ENCODE data around the gene PCDH9. TPM values are rescaled to one million over a fixed set of nuclear protein-coding genes. Genes with fewer than 3 reads are reported as not detected.

The PCDH9 gene
- total and polyA plus RNA-seq, 10 donors = 0.24 to 8.1 (median 3.8) TPM

- DNase-seq = no peak
- TF ChIP-seq POLR2AphosphoS5 (IDR thresholded peaks at IDR 0.05) (no peak), CTCF (IDR thresholded peaks at IDR 0.05 in 8 of 11, conservative IDR thresholded peaks at IDR 0.05 in 3 of 11) (no peak), POLR2A (IDR thresholded peaks at IDR 0.05) (no peak)
- 88 to 92% (median 90%) methylated on average over 3 of the region's 3 CpGs for WGBS, 5 donors
- H3K36me3 ChIP-seq = no peaks in the 10 kb centered on the region
- no peaks in the 10 kb centered on the region for H3K4me1 ChIP-seq
- H3K4me3 ChIP-seq = no peak overlapping the region
- no peaks in the 10 kb centered on the region for H3K9me3 ChIP-seq
- intact Hi-C loops (cut with DNase I; ENCODE audit: low total_unique reads) = no loop called here
- no peak overlapping the region for H3K27ac ChIP-seq
- H3K27me3 ChIP-seq (replicated peaks in 1 of 7) = no peaks in the 10 kb centered on the region
Observed at GRCh38 chr13:66397133-66397532, 833.0 kb downstream of the PCDH9 start.

GRCh38 chr13:66391322-66391721 is 838.8 kb downstream of the PCDH9 start:
- H3K4me1 ChIP-seq = no peaks in the 10 kb centered on the region
- intact Hi-C loops (cut with DNase I; ENCODE audit: low total_unique reads) = no loop called here
- no peak for TF ChIP-seq POLR2AphosphoS5 (IDR thresholded peaks at IDR 0.05)
- TF ChIP-seq POLR2A (IDR thresholded peaks at IDR 0.05) = no peak
- TF ChIP-seq CTCF (IDR thresholded peaks at IDR 0.05 in 8 of 11, conservative IDR thresholded peaks at IDR 0.05 in 3 of 11) = no peak
- DNase-seq = no peak
- no peak overlapping the region for H3K4me3 ChIP-seq
- H3K9me3 ChIP-seq = no peaks in the 10 kb centered on the region
- no peak overlapping the region for H3K27ac ChIP-seq
- no peaks in the 10 kb centered on the region for H3K27me3 ChIP-seq (replicated peaks in 1 of 7)
- 67 to 90% (median 71%) methylated on average over 1 of the region's 1 CpG for WGBS, 5 donors
- no peaks in the 10 kb centered on the region for H3K36me3 ChIP-seq

GRCh38 chr13:66378894-66379293 is 851.2 kb downstream of the PCDH9 start:
- H3K27ac ChIP-seq = no peak overlapping the region
- WGBS, 5 donors = 88 to 94% (median 92%) methylated on average over 3 of the region's 3 CpGs
- H3K27me3 ChIP-seq (replicated peaks in 1 of 7) = no peaks in the 10 kb centered on the region
- no peaks in the 10 kb centered on the region for H3K36me3 ChIP-seq
- no peak overlapping the region for H3K4me3 ChIP-seq
- H3K9me3 ChIP-seq = no peaks in the 10 kb centered on the region
- no peaks in the 10 kb centered on the region for H3K4me1 ChIP-seq
- TF ChIP-seq POLR2A (IDR thresholded peaks at IDR 0.05) (no peak), CTCF (IDR thresholded peaks at IDR 0.05 in 8 of 11, conservative IDR thresholded peaks at IDR 0.05 in 3 of 11) (no peak), POLR2AphosphoS5 (IDR thresholded peaks at IDR 0.05) (no peak)
- DNase-seq = no peak
- intact Hi-C loops (cut with DNase I; ENCODE audit: low total_unique reads) = no loop called here

- 40 to 69% (median 45%) methylated on average over 2 of the region's 2 CpGs for WGBS, 5 donors
- no peak overlapping the region for H3K4me3 ChIP-seq
- H3K9me3 ChIP-seq = no peaks in the 10 kb centered on the region
- H3K36me3 ChIP-seq = no peaks in the 10 kb centered on the region
- DNase-seq = no peak
- TF ChIP-seq CTCF (IDR thresholded peaks at IDR 0.05 in 8 of 11, conservative IDR thresholded peaks at IDR 0.05 in 3 of 11) = no peak
- TF ChIP-seq POLR2AphosphoS5 (IDR thresholded peaks at IDR 0.05) = no peak
- no peak for TF ChIP-seq POLR2A (IDR thresholded peaks at IDR 0.05)
- intact Hi-C loops (cut with DNase I; ENCODE audit: low total_unique reads) = no loop called here
- no peak overlapping the region for H3K27ac ChIP-seq
- no peaks in the 10 kb centered on the region for H3K4me1 ChIP-seq
- no peaks in the 10 kb centered on the region for H3K27me3 ChIP-seq (replicated peaks in 1 of 7)
Observed at GRCh38 chr13:66377569-66377968, 852.6 kb downstream of the PCDH9 start.
